A673 (cell line): Measurements from ENCODE around the gene GLI2. TPM values are rescaled to one million over a fixed set of nuclear protein-coding genes. Genes with fewer than 3 reads are reported as not detected.

Source experiments
- BruUV-seq: library from RNA; stranded (reverse); fragments of 400-500 nt; replicated peaks from 2 replicates; lab custom pipeline; 2021; lab: Mats Ljungman, UMichigan
- CTCF ChIA-PET: fragments of 300-600 bp; sonication (Branson Sonifier 250); formaldehyde crosslinking; loops from one replicate; lab custom pipeline; 2022; ENCODE audit warnings: antibody characterized with exemption; lab: Charles Lee
- POLR2A ChIA-PET: fragments of 300-600 bp; sonication (Branson Sonifier 250); formaldehyde crosslinking; loops from one replicate; lab custom pipeline; 2022; ENCODE audit warnings: antibody characterized with exemption; ENCODE audit not compliant: low non-redundant PET; lab: Charles Lee
- DNase-seq: peaks from one replicate; pipeline ENCODE4 v3.0.0-alpha.2; 2015; ENCODE audit warnings: low spot score
- H3K27ac ChIP-seq: fragments of 200-600 bp; sonication (generic); 2 replicates; pipeline ENCODE4 v1.5.1; 2016; ENCODE audit warnings: mixed run types, low read depth, mild to moderate bottlenecking, mixed read lengths, antibody characterized with exemption, low read length; ENCODE audit not compliant: poor library complexity, severe bottlenecking
- H3K27me3 ChIP-seq: fragments of 200-600 bp; sonication (generic); replicated peaks from 2 replicates; pipeline ENCODE4 v1.6.1; 2017; ENCODE audit warnings: mixed run types, low read depth, mild to moderate bottlenecking, mixed read lengths, antibody characterized with exemption, low read length; ENCODE audit not compliant: insufficient read depth, poor library complexity
- H3K36me3 ChIP-seq: fragments of 200-600 bp; sonication (generic); 2 replicates; pipeline ENCODE4 v1.6.1; 2016; ENCODE audit warnings: mixed run types, mild to moderate bottlenecking, mixed read lengths, antibody characterized with exemption, low read length; ENCODE audit not compliant: insufficient read depth, poor library complexity, severe bottlenecking
- H3K4me1 ChIP-seq: fragments of 200-600 bp; sonication (generic); 2 replicates; pipeline ENCODE4 v1.6.1; 2017; ENCODE audit warnings: mixed run types, mild to moderate bottlenecking, mixed read lengths, antibody characterized with exemption, low read length; ENCODE audit not compliant: insufficient read depth, poor library complexity, severe bottlenecking
- H3K4me3 ChIP-seq: fragments of 200-600 bp; sonication (generic); 2 replicates; pipeline ENCODE4 v1.5.1; 2016; ENCODE audit warnings: low read depth, mixed run types, mild to moderate bottlenecking, mixed read lengths, low read length; ENCODE audit not compliant: poor library complexity, severe bottlenecking
- H3K9me3 ChIP-seq: fragments of 200-600 bp; sonication (generic); 2 replicates; pipeline ENCODE4 v1.6.1; 2016; ENCODE audit warnings: mixed run types, low read depth, mild to moderate bottlenecking, mixed read lengths, antibody characterized with exemption, low read length; ENCODE audit not compliant: poor library complexity, severe bottlenecking
- CTCF ChIP-seq: fragments of 300-800, 200-600 bp; sonication (generic); conservative IDR thresholded peaks from 2 replicates; pipeline ENCODE4 v1.5.1; 2017; ENCODE audit warnings: low read depth, mild to moderate bottlenecking, antibody characterized with exemption, low read length, moderate library complexity, mixed read lengths
- EZH2 ChIP-seq: fragments of 200-600 bp; sonication (generic); IDR thresholded peaks from 2 replicates; pipeline ENCODE4 v1.6.1; 2017; ENCODE audit warnings: borderline replicate concordance, low read depth, mild to moderate bottlenecking, mixed read lengths, antibody characterized with exemption, low read length; ENCODE audit not compliant: poor library complexity, severe bottlenecking
- intact Hi-C: fragments of 100-400 bp; cut with micrococcal nuclease; formaldehyde crosslinking; loops from one replicate; pipeline ENCODE4 v1.10.0; 2022; ENCODE audit not compliant: unreplicated experiment
- total RNA-seq: library from RNA; stranded (reverse); gene quantifications from 2 replicates; pipeline ENCODE4 v1.2.3, GENCODE V29; 2021

GLI2 gene
- total RNA-seq, 1 experiment from 2014 or later = 8.1 TPM

- intact Hi-C loops = no loop called here
- H3K4me1 ChIP-seq = peaks cover 32% of the 10 kb centered on the region
- TF ChIP-seq EZH2 = no peak
- TF ChIP-seq CTCF = no peak
Measured at GRCh38 chr2:120769076-120769786, 33.6 kb downstream of the GLI2 start.

GRCh38 chr2:120769787-120770120, 34.1 kb downstream of the GLI2 start:
- POLR2A ChIA-PET = interaction anchor here (0.6 kb wide), 1 partner anchor 23 kb away, joined by 3 read pairs; no protein-coding TSS in a partner anchor
- DNase-seq = no peak
- intact Hi-C loops = no loop called here

More at GRCh38 chr2:120769076-120769786, 33.6 kb downstream of the GLI2 start:
- no peaks in the 10 kb centered on the region for H3K36me3 ChIP-seq
- no TSS peak for BruUV-seq
- H3K4me3 ChIP-seq = no peak overlapping the region
- no peaks in the 10 kb centered on the region for H3K9me3 ChIP-seq
- H3K27ac ChIP-seq = no peak overlapping the region
- no peak for DNase-seq
- H3K27me3 ChIP-seq = no peaks in the 10 kb centered on the region
- ChIA-PET CTCF (no interaction called here), POLR2A (no interaction called here)

GRCh38 chr2:120770176-120770575, 34.5 kb downstream of the GLI2 start:
- H3K36me3 ChIP-seq = no peaks in the 10 kb centered on the region
- H3K27ac ChIP-seq = no peak overlapping the region
- peaks cover 29% of the 10 kb centered on the region for H3K4me1 ChIP-seq
- ChIA-PET CTCF (no interaction called here), POLR2A (interaction anchor here (0.6 kb wide), 1 partner anchor 22 kb away, joined by 3 read pairs; no protein-coding TSS in a partner anchor)
- TF ChIP-seq CTCF (no peak), EZH2 (no peak)
- H3K4me3 ChIP-seq = no peak overlapping the region
- BruUV-seq = no TSS peak
- no peak for DNase-seq
- no peaks in the 10 kb centered on the region for H3K27me3 ChIP-seq
- intact Hi-C loops = no loop called here
- H3K9me3 ChIP-seq = no peaks in the 10 kb centered on the region

More at GRCh38 chr2:120769787-120770120, 34.1 kb downstream of the GLI2 start:
- H3K4me3 ChIP-seq = no peak overlapping the region
- H3K36me3 ChIP-seq = no peaks in the 10 kb centered on the region
- H3K9me3 ChIP-seq = no peaks in the 10 kb centered on the region
- no peaks in the 10 kb centered on the region for H3K27me3 ChIP-seq
- no peak for TF ChIP-seq EZH2
- no peak for TF ChIP-seq CTCF
- no TSS peak for BruUV-seq
- peaks cover 32% of the 10 kb centered on the region for H3K4me1 ChIP-seq
- CTCF ChIA-PET = no interaction called here
- no peak overlapping the region for H3K27ac ChIP-seq
